Type B pancreatic cell (in vitro differentiated cells): ENCODE measurements around the gene SECTM1. TPM values are rescaled to one million over a fixed set of nuclear protein-coding genes. Genes with fewer than 3 reads are reported as not detected.

Experiments used
- DNase-seq: peaks from one replicate; pipeline ENCODE4 v3.0.0; 2021; ENCODE audit warnings: mixed read lengths; ENCODE audit not compliant: unreplicated experiment; ENCODE audit errors: extremely low spot score
- H3K27ac Mint-ChIP-seq: 2 replicates; pipeline ENCODE4 v1.8.0; 2021; ENCODE audit warnings: mild to moderate bottlenecking, mixed read lengths
- H3K27me3 Mint-ChIP-seq: 2 replicates; pipeline ENCODE4 v1.8.0; 2021; ENCODE audit warnings: mixed read lengths
- H3K36me3 Mint-ChIP-seq: 2 replicates; pipeline ENCODE4 v1.8.0; 2021; ENCODE audit warnings: mixed read lengths
- H3K4me1 Mint-ChIP-seq: one replicate; pipeline ENCODE4 v1.8.0; 2021; ENCODE audit warnings: mixed read lengths; ENCODE audit not compliant: unreplicated experiment
- H3K4me3 Mint-ChIP-seq: 2 replicates; pipeline ENCODE4 v1.8.0; 2021; ENCODE audit warnings: mild to moderate bottlenecking, mixed read lengths
- H3K9me3 Mint-ChIP-seq: 2 replicates; pipeline ENCODE4 v1.8.0; 2021; ENCODE audit warnings: mixed read lengths
- CTCF ChIP-seq: fragments of 200-600 bp; sonication (generic); conservative IDR thresholded peaks from 2 replicates; pipeline ENCODE4 v1.5.0; 2021; ENCODE audit warnings: antibody characterized with exemption, mild to moderate bottlenecking
- total RNA-seq: library from RNA; stranded (reverse); gene quantifications from 2 replicates; pipeline ENCODE4 v1.2.1, GENCODE V29; 2021; ENCODE audit warnings: low replicate concordance

SECTM1 gene
- total RNA-seq, 1 donor from 2014 or later, result 13.2 TPM

GRCh38 chr17:82353484-82353883 lies 19.9 kb upstream of the SECTM1 start:
- TF ChIP-seq CTCF, result no peak
- H3K4me3 Mint-ChIP-seq, result no peak overlapping the region
- no peak overlapping the region for H3K27ac Mint-ChIP-seq
- peaks cover 5% of the 10 kb centered on the region for H3K27me3 Mint-ChIP-seq
- H3K9me3 Mint-ChIP-seq, result no peaks in the 10 kb centered on the region
- H3K4me1 Mint-ChIP-seq, result peaks cover 17% of the 10 kb centered on the region
- H3K36me3 Mint-ChIP-seq, result no peaks in the 10 kb centered on the region
- DNase-seq, result no peak

GRCh38 chr17:82351713-82352488 lies 18.3 kb upstream of the SECTM1 start:
- TF ChIP-seq CTCF, result peak; percentile 98
- H3K9me3 Mint-ChIP-seq, result no peaks in the 10 kb centered on the region
- peak; percentile 89 for DNase-seq
- no peak overlapping the region for H3K4me3 Mint-ChIP-seq
- H3K27ac Mint-ChIP-seq, result no peak overlapping the region
- peaks cover 14% of the 10 kb centered on the region for H3K4me1 Mint-ChIP-seq
- peaks cover 3% of the 10 kb centered on the region for H3K27me3 Mint-ChIP-seq
- H3K36me3 Mint-ChIP-seq, result no peaks in the 10 kb centered on the region

GRCh38 chr17:82351254-82351712 lies 17.7 kb upstream of the SECTM1 start:
- Mint-ChIP-seq H3K36me3 (no peaks in the 10 kb centered on the region), H3K9me3 (no peaks in the 10 kb centered on the region), H3K27me3 (peaks cover 3% of the 10 kb centered on the region), H3K4me3 (no peak overlapping the region), H3K27ac (no peak overlapping the region), H3K4me1 (peaks cover 18% of the 10 kb centered on the region)
- TF ChIP-seq CTCF, result no peak
- DNase-seq, result no peak

- no peaks in the 10 kb centered on the region for H3K9me3 Mint-ChIP-seq
- no peak overlapping the region for H3K4me3 Mint-ChIP-seq
- H3K27ac Mint-ChIP-seq, result no peak overlapping the region
- peaks cover 3% of the 10 kb centered on the region for H3K27me3 Mint-ChIP-seq
- TF ChIP-seq CTCF, result no peak
- DNase-seq, result no peak
- H3K4me1 Mint-ChIP-seq, result peaks cover 19% of the 10 kb centered on the region
- H3K36me3 Mint-ChIP-seq, result no peaks in the 10 kb centered on the region
Measured at GRCh38 chr17:82350182-82351030, 16.8 kb upstream of the SECTM1 start.

GRCh38 chr17:82349287-82349701 lies 15.7 kb upstream of the SECTM1 start:
- H3K9me3 Mint-ChIP-seq, result no peaks in the 10 kb centered on the region
- TF ChIP-seq CTCF, result no peak
- peak overlapping the region; percentile 42 for H3K27ac Mint-ChIP-seq
- no peaks in the 10 kb centered on the region for H3K36me3 Mint-ChIP-seq
- DNase-seq, result no peak
- peaks cover 25% of the 10 kb centered on the region for H3K4me1 Mint-ChIP-seq
- peak overlapping the region; percentile 74 for H3K4me3 Mint-ChIP-seq
- peaks cover 3% of the 10 kb centered on the region for H3K27me3 Mint-ChIP-seq
